Esophagus (tissue), 2 donors: ENCODE results near the gene RRP1. TPM values are rescaled to one million over a fixed set of nuclear protein-coding genes. Genes with fewer than 3 reads are reported as not detected.

Experiments used
- H3K27ac ChIP-seq, 2 donors: one replicate each; pipeline ENCODE4 v1.5.1; 2013; ENCODE audit warnings: low read depth in 2 of 2, mild to moderate bottlenecking in 2 of 2, inconsistent platforms in 1 of 2, low read length in 1 of 2, moderate library complexity in 1 of 2
- H3K27me3 ChIP-seq, 2 donors: one replicate each; pipeline ENCODE4 v1.6.1; 2013; ENCODE audit warnings: low read length in 2 of 2, control low read depth in 1 of 2, mild to moderate bottlenecking in 1 of 2; ENCODE audit not compliant: insufficient read depth in 2 of 2, control insufficient read depth in 1 of 2
- H3K36me3 ChIP-seq, 2 donors: one replicate each; pipeline ENCODE4 v1.6.1; 2013; ENCODE audit warnings: low read length in 1 of 2; ENCODE audit not compliant: control insufficient read depth in 2 of 2, insufficient read depth in 2 of 2
- H3K4me1 ChIP-seq, 2 donors: one replicate each; pipeline ENCODE4 v1.6.1; 2013; ENCODE audit warnings: low read length in 1 of 2; ENCODE audit not compliant: control insufficient read depth in 2 of 2, insufficient read depth in 2 of 2
- H3K4me3 ChIP-seq, 2 donors: one replicate each; pipeline ENCODE4 v1.5.1; 2013; ENCODE audit warnings: low read length in 2 of 2, mild to moderate bottlenecking in 2 of 2, low read depth in 1 of 2, moderate library complexity in 1 of 2
- H3K9me3 ChIP-seq, 2 donors: one replicate each; pipeline ENCODE4 v1.6.1; 2013; ENCODE audit warnings: mild to moderate bottlenecking in 2 of 2, low read depth in 1 of 2, low read length in 1 of 2, moderate library complexity in 1 of 2; ENCODE audit not compliant: control insufficient read depth in 2 of 2, insufficient read depth in 1 of 2
- WGBS, 2 donors: extraction: QIAGEN DNeasy Blood & Tissue Kit; methylation state at CpG; one replicate each; pipeline ENCODE4 v1.1.7; 2013; 5-methylcytosine and 5-hydroxymethylcytosine counted together
- polyA plus RNA-seq, 2 donors: library from polyadenylated mRNA; stranded (reverse); fragments of 200-250 nt; gene quantifications; one replicate each; pipeline ENCODE4 v1.2.3, GENCODE V29; 2013
- donor health status: healthy with polysubstance abuse.
- donor health status: Bipolar disorder and iron deficiency.

The RRP1 gene
- polyA plus RNA-seq, 2 donors, result 21.0 to 22.5 TPM

DNA sequence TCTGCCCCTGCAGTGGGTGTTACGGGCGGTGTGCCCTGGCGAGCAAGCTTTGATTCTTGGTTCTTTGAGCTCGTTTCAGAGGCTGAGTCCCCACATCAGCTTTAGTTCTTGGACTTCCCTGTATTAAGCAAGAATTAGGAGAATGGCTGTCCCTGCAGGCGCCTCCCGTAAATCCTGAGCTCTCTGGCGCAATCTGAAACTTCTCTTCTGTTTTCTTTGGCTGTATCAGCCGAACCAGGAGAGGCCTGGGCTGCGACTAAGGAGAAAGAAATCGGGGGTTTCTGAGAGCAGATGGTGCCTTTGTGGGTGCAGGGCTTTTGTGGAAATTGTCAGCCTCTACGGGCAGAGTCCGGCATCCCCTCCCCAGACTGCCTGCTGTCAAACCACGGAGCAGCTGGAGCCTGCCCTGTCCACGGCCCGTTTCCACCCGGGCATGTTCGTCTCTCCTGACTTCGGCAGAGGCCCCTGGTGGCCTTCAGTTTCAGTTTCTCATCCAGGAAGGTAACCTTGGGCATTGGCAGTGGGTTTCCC is 31.2 kb upstream of the RRP1 start:
- Histone ChIP-seq H3K9me3 (no peaks in the 10 kb centered on the region), H3K36me3 (peaks cover 10 to 42% of the 10 kb centered on the region in 2 donors), H3K4me1 (peaks cover 0 to 19% of the 10 kb centered on the region in 2 donors), H3K27ac (peak overlapping the region; percentile 79 to 89), H3K4me3 (no peak overlapping the region), H3K27me3 (no peaks in the 10 kb centered on the region)
- 37 to 39% methylated on average over 18 of the region's 18 CpGs for WGBS, 2 donors

DNA sequence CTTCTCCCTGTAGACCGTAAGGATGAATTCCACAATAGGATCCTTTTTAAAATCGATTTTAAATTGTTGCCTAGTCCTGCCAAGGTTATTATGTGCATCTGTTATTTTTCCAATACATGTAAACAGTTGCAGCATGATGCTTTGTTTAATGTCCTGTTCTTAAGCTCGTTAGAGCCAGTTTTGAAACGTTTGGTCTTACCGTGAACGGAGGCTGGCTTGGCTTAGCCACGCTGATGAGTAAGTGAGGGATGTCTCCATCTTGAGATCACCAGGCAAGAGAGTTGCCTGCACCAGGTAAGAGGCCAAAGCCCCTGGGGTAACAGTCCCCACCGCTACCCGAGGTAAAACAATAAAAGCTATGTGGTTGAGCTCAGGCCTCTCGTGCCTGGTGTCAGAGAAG is 30.6 kb upstream of the RRP1 start:
- H3K4me1 ChIP-seq, result peaks cover 0 to 19% of the 10 kb centered on the region in 2 donors
- H3K9me3 ChIP-seq, result no peaks in the 10 kb centered on the region
- WGBS, 2 donors, result 45 to 51% methylated on average over 10 of the region's 10 CpGs
- H3K27me3 ChIP-seq, result no peaks in the 10 kb centered on the region
- peak overlapping the region in 1 of 2 donors; percentile 69 for H3K27ac ChIP-seq
- H3K4me3 ChIP-seq, result no peak overlapping the region
- peaks cover 10 to 36% of the 10 kb centered on the region in 2 donors for H3K36me3 ChIP-seq

- no peak overlapping the region for H3K27ac ChIP-seq
- WGBS, 2 donors, result 94 to 97% methylated on average over 19 of the region's 19 CpGs
- H3K36me3 ChIP-seq, result peaks cover 10 to 33% of the 10 kb centered on the region in 2 donors
- no peak overlapping the region for H3K4me3 ChIP-seq
- peaks cover 0 to 26% of the 10 kb centered on the region in 2 donors for H3K4me1 ChIP-seq
- H3K27me3 ChIP-seq, result no peaks in the 10 kb centered on the region
- no peaks in the 10 kb centered on the region for H3K9me3 ChIP-seq
Observed at GRCh38 chr21:43759651-43760050, 29.7 kb upstream of the RRP1 start.

- Histone ChIP-seq H3K9me3 (no peaks in the 10 kb centered on the region), H3K4me3 (no peak overlapping the region), H3K4me1 (peaks cover 0 to 27% of the 10 kb centered on the region in 2 donors), H3K27me3 (no peaks in the 10 kb centered on the region), H3K27ac (no peak overlapping the region), H3K36me3 (peaks cover 10 to 30% of the 10 kb centered on the region in 2 donors)
- WGBS, 2 donors, result 90 to 93% methylated on average over 22 of the region's 22 CpGs
Observed at GRCh38 chr21:43760391-43760958, 28.9 kb upstream of the RRP1 start.

DNA sequence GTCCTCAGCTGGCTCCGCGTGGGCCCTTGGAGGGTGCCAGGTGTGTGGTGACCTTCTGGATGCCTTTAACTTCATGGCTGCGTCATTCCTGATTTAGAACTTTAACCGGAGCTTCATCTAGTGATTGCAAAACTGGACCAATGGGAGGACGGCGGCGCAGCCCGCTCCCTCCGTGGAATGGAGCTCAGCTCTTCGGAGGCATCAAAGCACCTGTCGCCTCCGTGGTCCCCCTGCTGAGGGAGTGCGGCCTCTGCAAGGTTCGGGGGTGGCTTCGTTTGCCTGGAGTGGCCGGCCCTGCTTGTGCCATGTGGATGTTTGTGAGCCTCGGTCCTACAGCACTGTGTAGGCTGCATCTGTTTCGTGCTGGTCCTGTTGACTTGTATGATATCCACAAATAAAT is 27.5 kb upstream of the RRP1 start:
- 92 to 93% methylated on average over 18 of the region's 18 CpGs for WGBS, 2 donors
- no peak overlapping the region for H3K4me3 ChIP-seq
- H3K4me1 ChIP-seq, result peaks cover 0 to 27% of the 10 kb centered on the region in 2 donors
- peaks cover 6 to 16% of the 10 kb centered on the region in 2 donors for H3K36me3 ChIP-seq
- H3K27ac ChIP-seq, result peak overlapping the region; percentile 1 to 70
- H3K9me3 ChIP-seq, result no peaks in the 10 kb centered on the region
- no peaks in the 10 kb centered on the region for H3K27me3 ChIP-seq

DNA sequence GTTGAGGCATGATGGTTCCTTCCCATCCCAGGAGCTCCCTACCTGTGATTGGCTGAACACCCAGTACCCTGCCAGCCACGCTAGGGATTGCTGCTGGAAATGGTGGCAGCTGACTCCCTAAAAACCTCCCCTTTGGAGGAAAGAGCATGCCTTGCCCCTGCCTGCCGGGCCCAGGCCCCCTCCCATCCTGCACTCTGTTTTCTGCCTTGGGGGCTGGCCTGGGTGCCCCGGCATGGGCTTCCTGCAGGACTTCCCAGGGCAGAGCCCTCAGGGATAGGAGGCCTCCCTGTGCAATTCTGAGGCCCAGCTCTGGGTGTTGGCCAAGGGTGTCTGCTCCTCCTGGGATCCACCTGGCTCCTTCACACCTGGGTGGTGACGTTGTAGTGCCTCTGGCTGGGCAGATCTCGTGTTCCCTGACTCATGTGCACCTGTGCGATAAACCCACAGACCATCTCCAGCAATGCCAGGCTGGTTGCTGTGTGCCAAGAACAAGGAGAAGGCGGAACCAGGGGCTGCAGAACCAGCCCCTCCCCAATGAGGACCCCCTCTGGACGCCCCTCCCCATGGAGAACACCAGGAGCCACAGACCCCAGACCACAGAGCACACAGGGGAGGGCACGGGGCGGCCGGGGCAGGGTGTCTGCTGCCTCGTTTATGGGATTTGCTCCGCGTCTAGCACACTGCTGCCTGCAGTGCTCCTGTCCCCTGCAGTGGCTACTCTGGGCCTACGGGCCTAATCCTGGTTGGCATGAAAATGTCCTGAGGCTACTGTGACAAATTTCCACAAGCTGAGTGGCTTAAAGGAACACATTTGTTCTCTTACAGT is 26.9 kb upstream of the RRP1 start:
- 69 to 76% methylated on average over 15 of the region's 15 CpGs for WGBS, 2 donors
- Histone ChIP-seq H3K27me3 (no peaks in the 10 kb centered on the region), H3K27ac (peak overlapping the region; percentile 26 to 70), H3K4me3 (no peak overlapping the region), H3K4me1 (peaks cover 0 to 31% of the 10 kb centered on the region in 2 donors), H3K36me3 (peaks cover 0 to 14% of the 10 kb centered on the region in 2 donors), H3K9me3 (no peaks in the 10 kb centered on the region)

DNA sequence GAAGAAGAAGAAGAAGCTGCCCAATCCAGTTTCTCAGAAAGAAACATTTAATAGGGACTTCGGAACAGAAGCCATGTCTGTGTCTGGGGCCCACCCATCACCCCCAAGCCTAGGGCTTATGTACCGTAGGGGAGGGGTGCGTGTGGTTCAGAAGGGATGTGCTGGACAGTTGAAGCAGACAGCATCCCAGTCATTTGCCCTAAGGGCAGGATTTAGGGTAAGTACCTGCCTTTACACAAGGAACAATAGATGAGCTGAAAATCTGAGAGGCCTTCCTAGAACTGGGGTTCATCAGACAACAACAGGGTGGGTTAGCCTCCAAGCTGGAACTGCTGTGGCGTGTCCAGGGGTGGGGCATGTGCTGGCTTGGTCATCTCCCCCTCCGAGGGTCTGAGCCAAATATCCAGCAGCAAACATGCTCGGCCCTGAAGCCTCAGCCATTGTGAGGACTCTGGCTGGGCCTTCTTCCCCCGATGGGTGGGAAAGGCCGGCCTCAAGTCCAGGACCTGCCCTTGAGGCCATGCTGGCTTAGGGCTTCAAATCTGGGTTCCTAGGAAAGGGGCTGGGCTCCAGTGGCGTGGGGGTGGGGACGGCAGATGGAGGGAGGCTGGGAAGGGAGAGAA is 25.4 kb upstream of the RRP1 start:
- Histone ChIP-seq H3K9me3 (no peaks in the 10 kb centered on the region), H3K27me3 (no peaks in the 10 kb centered on the region), H3K27ac (peak overlapping the region; percentile 66 to 68), H3K4me3 (no peak overlapping the region), H3K36me3 (peaks cover 0 to 11% of the 10 kb centered on the region in 2 donors), H3K4me1 (peaks cover 3 to 37% of the 10 kb centered on the region in 2 donors)
- WGBS, 2 donors, result 59 to 67% methylated on average over 9 to 10 of the region's 10 CpGs

- H3K27ac ChIP-seq, result peak overlapping the region; percentile 66 to 68
- H3K27me3 ChIP-seq, result no peaks in the 10 kb centered on the region
- no peak overlapping the region for H3K4me3 ChIP-seq
- peaks cover 0 to 5% of the 10 kb centered on the region in 2 donors for H3K36me3 ChIP-seq
- no peaks in the 10 kb centered on the region for H3K9me3 ChIP-seq
- 63 to 73% methylated on average over 19 of the region's 19 CpGs for WGBS, 2 donors
- H3K4me1 ChIP-seq, result peaks cover 3 to 35% of the 10 kb centered on the region in 2 donors
Observed at GRCh38 chr21:43764576-43765495, 24.5 kb upstream of the RRP1 start.
